Keratinocyte (primary cell): Measurements from ENCODE around the gene UTS2B. TPM values are rescaled to one million over a fixed set of nuclear protein-coding genes. Genes with fewer than 3 reads are reported as not detected.
A peak's percentile ranks its signal among the peaks of the same experiment; 100 is the strongest.

Experiments used
- DNase-seq: peaks from one replicate; pipeline ENCODE4 v3.0.0-alpha.2; 2011; ENCODE audit warnings: low read depth, missing footprints, low spot score
- FAIRE-seq: peaks from 2 replicates; lab custom pipeline; 2011; peaks lifted over from hg19 to GRCh38; lab: Jason Lieb, UNC
- H2AFZ ChIP-seq: 2 replicates; pipeline ENCODE4 v1.6.0; 2012; ENCODE audit warnings: low read length, control low read depth, inconsistent platforms; ENCODE audit not compliant: control insufficient read depth
- H3K27ac ChIP-seq: 2 replicates; pipeline ENCODE4 v1.5.1; 2011; ENCODE audit warnings: low read length; ENCODE audit not compliant: control insufficient read depth, insufficient read depth
- H3K27me3 ChIP-seq: 3 replicates; pipeline ENCODE4 v1.6.0; 2011; ENCODE audit warnings: low read length; ENCODE audit not compliant: control insufficient read depth, insufficient read depth; ENCODE audit errors: extremely low read depth
- H3K36me3 ChIP-seq, 2 experiments: 2 replicates in 1 of 2; 3 replicates in 1 of 2; pipeline ENCODE4 v1.5.1; 2011; ENCODE audit warnings: low read length in 2 of 2, mild to moderate bottlenecking in 1 of 2; ENCODE audit not compliant: control insufficient read depth in 2 of 2, insufficient read depth in 2 of 2; ENCODE audit errors: extremely low read depth in 1 of 2
- H3K4me1 ChIP-seq: 3 replicates; pipeline ENCODE4 v1.5.1; 2011; ENCODE audit warnings: low read length; ENCODE audit not compliant: control insufficient read depth, insufficient read depth; ENCODE audit errors: extremely low read depth
- H3K4me2 ChIP-seq: 3 replicates; pipeline ENCODE4 v1.6.0; 2011; ENCODE audit warnings: low read depth, low read length; ENCODE audit not compliant: control insufficient read depth, insufficient read depth; ENCODE audit errors: extremely low read depth
- H3K4me3 ChIP-seq, 3 experiments: fragments of 200-600 bp in 1 of 3; sonication (generic) in 1 of 3; 2 replicates in 2 of 3; 3 replicates in 1 of 3; pipeline ENCODE4 v1.5.1; 2011 to 2016; ENCODE audit warnings: low read length in 3 of 3, mild to moderate bottlenecking in 3 of 3, control low read depth in 2 of 3, inconsistent platforms in 1 of 3, low read depth in 1 of 3, mixed read lengths in 1 of 3, mixed run types in 1 of 3, moderate library complexity in 1 of 3; ENCODE audit not compliant: control insufficient read depth in 2 of 3, insufficient read depth in 2 of 3; ENCODE audit errors: extremely low read depth in 1 of 3
- H3K79me2 ChIP-seq: 2 replicates; pipeline ENCODE4 v1.6.0; 2012; ENCODE audit warnings: low read length; ENCODE audit not compliant: control insufficient read depth, insufficient read depth
- H3K9ac ChIP-seq: 3 replicates; pipeline ENCODE4 v1.6.0; 2011; ENCODE audit warnings: low read length; ENCODE audit not compliant: control insufficient read depth, insufficient read depth; ENCODE audit errors: extremely low read depth
- H3K9me1 ChIP-seq: 3 replicates; pipeline ENCODE4 v1.6.0; 2011; ENCODE audit warnings: low read length; ENCODE audit not compliant: control insufficient read depth, insufficient read depth; ENCODE audit errors: extremely low read depth
- H3K9me3 ChIP-seq: 2 replicates; pipeline ENCODE4 v1.5.1; 2012; ENCODE audit warnings: low read depth, low read length; ENCODE audit not compliant: control insufficient read depth
- H4K20me1 ChIP-seq: 3 replicates; pipeline ENCODE4 v1.6.0; 2011; ENCODE audit warnings: low read length; ENCODE audit not compliant: control insufficient read depth, insufficient read depth; ENCODE audit errors: extremely low read depth
- EZH2 ChIP-seq: IDR thresholded peaks from one replicate; pipeline ENCODE4 v1.6.1; 2012; ENCODE audit warnings: inconsistent platforms, mild to moderate bottlenecking, low read length, moderate library complexity
- dilution Hi-C: fragments of 300-500 bp; cut with MboI; formaldehyde crosslinking; loops from one replicate; pipeline ENCODE4 v1.7.0; 2020; ENCODE audit warnings: low sequenced_read_pairs; ENCODE audit not compliant: extremely low pct_ligation_motif_present
- polyA plus RNA-seq, 5 experiments: library from polyadenylated mRNA; depleted of rRNA in 3 of 5; stranded (reverse) in 3 of 5; stranded (forward) in 1 of 5; unstranded in 1 of 5; fragments of >200 nt; gene quantifications; 1 replicate in 1 of 5; 2 replicates in 3 of 5; 3 replicates in 1 of 5; pipeline versions ENCODE4 v1.2.1 to v1.2.3, GENCODE V29; 2011 to 2012; ENCODE audit warnings: missing spikeins in 2 of 5, low read depth in 1 of 5, low replicate concordance in 1 of 5
- TF ChIP-seq, protein P1 (sequence below), 3 experiments: IDR thresholded peaks in 1 of 3; conservative IDR thresholded peaks in 1 of 3; optimal IDR thresholded peaks in 1 of 3; 2 replicates in 2 of 3; 3 replicates in 1 of 3; pipeline versions ENCODE3 to v1.5.1; 2011; ENCODE audit warnings: low read length in 3 of 3, mild to moderate bottlenecking in 3 of 3, moderate library complexity in 2 of 3, control low read depth in 1 of 3, inconsistent platforms in 1 of 3; ENCODE audit not compliant: insufficient read depth in 2 of 3; ENCODE audit errors: extremely low read depth in 1 of 3

The UTS2B gene
- polyA plus RNA-seq, 1 donor (not counting 4 experiments of a cell fraction or from before 2014, with no cell fraction given): not detected

DNA sequence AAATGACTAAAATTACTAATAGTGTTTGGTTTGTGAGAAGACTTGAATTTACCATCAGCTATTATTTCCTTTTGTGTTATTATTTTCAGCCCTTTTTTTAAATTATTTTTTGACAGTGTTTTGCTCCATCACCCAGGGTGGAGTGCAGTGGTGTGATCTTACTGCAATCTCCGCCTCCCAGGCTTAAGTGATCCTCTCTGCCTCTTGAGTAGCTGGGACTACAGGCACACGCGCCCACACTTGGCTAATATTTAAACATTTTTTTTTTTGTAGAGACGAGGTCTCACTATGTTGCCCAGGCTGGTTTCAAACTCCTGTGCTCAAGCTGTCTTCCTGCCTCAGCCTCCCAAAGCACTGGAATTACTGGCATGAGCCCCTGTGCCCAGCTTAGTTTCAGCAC is 31.7 kb upstream of the UTS2B start:
- no peak for TF ChIP-seq EZH2
- TF ChIP-seq, protein P1, sequence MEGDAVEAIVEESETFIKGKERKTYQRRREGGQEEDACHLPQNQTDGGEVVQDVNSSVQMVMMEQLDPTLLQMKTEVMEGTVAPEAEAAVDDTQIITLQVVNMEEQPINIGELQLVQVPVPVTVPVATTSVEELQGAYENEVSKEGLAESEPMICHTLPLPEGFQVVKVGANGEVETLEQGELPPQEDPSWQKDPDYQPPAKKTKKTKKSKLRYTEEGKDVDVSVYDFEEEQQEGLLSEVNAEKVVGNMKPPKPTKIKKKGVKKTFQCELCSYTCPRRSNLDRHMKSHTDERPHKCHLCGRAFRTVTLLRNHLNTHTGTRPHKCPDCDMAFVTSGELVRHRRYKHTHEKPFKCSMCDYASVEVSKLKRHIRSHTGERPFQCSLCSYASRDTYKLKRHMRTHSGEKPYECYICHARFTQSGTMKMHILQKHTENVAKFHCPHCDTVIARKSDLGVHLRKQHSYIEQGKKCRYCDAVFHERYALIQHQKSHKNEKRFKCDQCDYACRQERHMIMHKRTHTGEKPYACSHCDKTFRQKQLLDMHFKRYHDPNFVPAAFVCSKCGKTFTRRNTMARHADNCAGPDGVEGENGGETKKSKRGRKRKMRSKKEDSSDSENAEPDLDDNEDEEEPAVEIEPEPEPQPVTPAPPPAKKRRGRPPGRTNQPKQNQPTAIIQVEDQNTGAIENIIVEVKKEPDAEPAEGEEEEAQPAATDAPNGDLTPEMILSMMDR (optimal IDR thresholded peaks at IDR 0.05 in 1 of 3, IDR thresholded peaks at IDR 0.05 in 1 of 3, conservative IDR thresholded peaks at IDR 0.05 in 1 of 3; ENCODE audit: extremely low read depth in 1 of 3, insufficient read depth in 2 of 3, low read length in 3 of 3): no peak
- peaks cover 9% of the 10 kb centered on the region for H3K79me2 ChIP-seq
- no peak overlapping the region for H2AFZ ChIP-seq
- FAIRE-seq (no peak), DNase-seq (no peak)
- H3K27me3 ChIP-seq: no peaks in the 10 kb centered on the region
- H4K20me1 ChIP-seq: no peaks in the 10 kb centered on the region
- H3K4me1 ChIP-seq: peaks cover 60% of the 10 kb centered on the region
- peaks cover 3 to 8% of the 10 kb centered on the region in 2 experiments for H3K36me3 ChIP-seq
- H3K4me3 ChIP-seq: no peak overlapping the region
- dilution Hi-C loops: no loop called here
- no peak overlapping the region for H3K4me2 ChIP-seq
- no peaks in the 10 kb centered on the region for H3K9me1 ChIP-seq
- H3K9me3 ChIP-seq: no peaks in the 10 kb centered on the region
- no peak overlapping the region for H3K27ac ChIP-seq
- H3K9ac ChIP-seq: no peak overlapping the region

GRCh38 chr3:191361456-191361855 is 31.1 kb upstream of the UTS2B start:
- Histone ChIP-seq H3K9me3 (no peaks in the 10 kb centered on the region), H3K4me3 (no peak overlapping the region), H3K27ac (peak overlapping the region; percentile 0), H3K27me3 (no peaks in the 10 kb centered on the region), H2AFZ (no peak overlapping the region), H3K4me2 (no peak overlapping the region), H3K9ac (no peak overlapping the region), H4K20me1 (no peaks in the 10 kb centered on the region), H3K36me3 (peaks cover 3 to 4% of the 10 kb centered on the region in 2 experiments), H3K9me1 (no peaks in the 10 kb centered on the region), H3K4me1 (peaks cover 64% of the 10 kb centered on the region), H3K79me2 (peaks cover 9% of the 10 kb centered on the region)
- FAIRE-seq (no peak), DNase-seq (no peak)
- no peak for TF ChIP-seq EZH2
- TF ChIP-seq, protein P1 (optimal IDR thresholded peaks at IDR 0.05 in 1 of 3, IDR thresholded peaks at IDR 0.05 in 1 of 3, conservative IDR thresholded peaks at IDR 0.05 in 1 of 3; ENCODE audit: extremely low read depth in 1 of 3, insufficient read depth in 2 of 3, low read length in 3 of 3): no peak
- dilution Hi-C loops: no loop called here
